H1 (cell line): ENCODE results near the gene CHST12. TPM values are rescaled to one million over a fixed set of nuclear protein-coding genes. Genes with fewer than 3 reads are reported as not detected.

ENCODE experiments used
- CREB1 ChIP-seq: IDR thresholded peaks from 2 replicates; pipeline ENCODE4 v1.6.1; 2012; ENCODE audit warnings: inconsistent platforms
- EP300 ChIP-seq, 2 experiments: IDR thresholded peaks; 1 replicate in 1 of 2; 2 replicates in 1 of 2; pipeline ENCODE4 v1.6.1; 2011 to 2012; ENCODE audit warnings: low read depth in 2 of 2, low read length in 2 of 2, mild to moderate bottlenecking in 2 of 2, borderline replicate concordance in 1 of 2, inconsistent platforms in 1 of 2, moderate library complexity in 1 of 2
- NANOG ChIP-seq: IDR thresholded peaks from 2 replicates; pipeline ENCODE4 v1.6.1; 2011; ENCODE audit warnings: low read length, low read depth, mild to moderate bottlenecking, inconsistent platforms; ENCODE audit not compliant: insufficient read depth, poor library complexity, severe bottlenecking
- RBBP5 ChIP-seq: IDR thresholded peaks from 2 replicates; pipeline ENCODE4 v1.7.1; 2012; ENCODE audit warnings: low read depth, mild to moderate bottlenecking, inconsistent platforms, low read length, moderate library complexity, borderline replicate concordance
- polyA plus RNA-seq, 7 experiments: library from polyadenylated mRNA; depleted of rRNA in 3 of 7; stranded (reverse) in 5 of 7; unstranded in 2 of 7; fragments of >200 nt in 5 of 7; fragments of 200-250 nt in 2 of 7; gene quantifications; 1 replicate in 5 of 7; 2 replicates in 1 of 7; 4 replicates in 1 of 7; pipeline versions ENCODE4 v1.2.1 to v1.2.3, GENCODE V29; 2011 to 2013; ENCODE audit warnings: missing spikeins in 2 of 7, mixed read lengths in 2 of 7
- total RNA-seq: library from RNA; stranded (reverse); fragmentation: NEBNext Ultra II Directional; extraction: Animal tissue kit (Norgen Biotek cat#: 25700); gene quantifications from 2 replicates; pipeline ENCODE4 v1.2.1, GENCODE V29; 2021

Gene CHST12
- total and polyA plus RNA-seq, 2 of the 8 experiments (the other 6 are each of a cell fraction or from before 2014, with no cell fraction given): 13.4 to 24.1 TPM

DNA sequence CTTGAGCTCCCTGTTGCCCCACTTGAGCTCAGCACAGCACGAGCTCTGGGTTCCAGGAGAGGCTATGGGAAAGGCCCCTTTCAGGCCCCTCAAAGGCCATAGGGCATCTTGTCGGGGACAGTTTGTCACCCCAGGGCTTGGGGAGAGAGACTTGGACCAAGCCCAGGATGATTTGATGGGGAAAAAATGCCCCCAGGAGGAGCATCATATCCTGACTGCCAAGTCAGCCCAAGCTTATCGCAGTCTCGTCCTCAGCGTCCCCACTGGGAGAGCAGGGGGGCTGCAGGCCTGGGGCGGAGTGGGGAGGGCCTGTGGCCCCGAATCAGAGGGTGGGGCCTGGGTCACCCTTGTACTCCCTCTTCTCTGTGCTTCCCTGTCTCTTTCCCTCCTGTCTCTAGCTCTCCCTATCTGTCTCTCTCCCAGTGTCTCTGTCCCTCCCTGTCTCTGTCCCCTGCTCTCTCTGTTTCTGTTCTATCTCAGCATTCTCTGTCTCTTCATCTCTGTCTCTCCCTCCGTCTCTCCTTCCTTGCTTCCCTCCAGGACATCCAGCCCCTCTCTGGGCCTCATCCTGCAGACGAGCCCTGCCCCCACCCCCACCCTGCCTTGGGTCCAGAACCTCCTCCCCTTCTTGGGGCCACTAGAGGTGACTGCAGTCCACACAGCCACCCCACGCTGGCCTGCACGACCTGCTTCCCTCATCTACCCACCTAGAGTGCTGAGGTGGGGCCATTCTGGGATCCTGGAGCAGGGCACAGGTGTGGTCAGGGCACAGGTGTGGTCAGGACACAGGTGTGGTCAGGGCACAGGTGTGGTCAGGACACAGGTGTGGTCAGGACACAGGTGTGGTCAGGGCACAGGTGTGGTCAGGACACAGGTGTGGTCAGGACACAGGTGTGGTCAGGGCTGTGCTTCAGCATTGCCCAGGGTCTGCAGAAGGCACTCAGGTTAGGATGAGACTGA, 90.1 kb downstream of the CHST12 start (continued):
- TF ChIP-seq EP300 (IDR thresholded peaks at IDR 0.05; ENCODE audit: borderline replicate concordance in 1 of 2, low read depth in 2 of 2, low read length in 2 of 2): no peak
- no peak for TF ChIP-seq CREB1
- no peak for TF ChIP-seq NANOG
- no peak for TF ChIP-seq RBBP5
